Small intestine (tissue), 7 donors: ENCODE results near the gene CDC27. TPM values are rescaled to one million over a fixed set of nuclear protein-coding genes. Genes with fewer than 3 reads are reported as not detected.
"Not testable (repeated sequence)": the region's sequence is repeated elsewhere in the genome, so short reads cannot be mapped to it uniquely, and the experiment has no call there.

Experiments
- DNase-seq, 2 donors: peaks; one replicate each; pipeline versions ENCODE4 v3.0.0 to v3.0.0-alpha.2; 2013
- FAIRE-seq: peaks from 2 replicates; lab custom pipeline; 2012; peaks lifted over from hg19 to GRCh38; lab: Jason Lieb, UNC
- H3K27ac ChIP-seq, 3 donors: one replicate each; pipeline ENCODE4 v1.5.1; 2013; ENCODE audit warnings: low read length in 2 of 3, mild to moderate bottlenecking in 2 of 3, control low read depth in 1 of 3, inconsistent platforms in 1 of 3, low read depth in 1 of 3, moderate library complexity in 1 of 3
- H3K27me3 ChIP-seq, 3 donors: one replicate each; pipeline ENCODE4 v1.6.1; 2013; ENCODE audit warnings: low read length in 3 of 3, inconsistent platforms in 1 of 3; ENCODE audit not compliant: control insufficient read depth in 3 of 3, insufficient read depth in 3 of 3
- H3K36me3 ChIP-seq, 3 donors: one replicate each; pipeline ENCODE4 v1.6.1; 2013; ENCODE audit warnings: low read length in 3 of 3, inconsistent platforms in 1 of 3, low read depth in 1 of 3, mild to moderate bottlenecking in 1 of 3, moderate library complexity in 1 of 3; ENCODE audit not compliant: control insufficient read depth in 3 of 3, insufficient read depth in 2 of 3
- H3K4me1 ChIP-seq, 3 donors: one replicate each; pipeline ENCODE4 v1.6.1; 2013; ENCODE audit warnings: low read length in 2 of 3, inconsistent platforms in 1 of 3, low read depth in 1 of 3, mild to moderate bottlenecking in 1 of 3, moderate library complexity in 1 of 3; ENCODE audit not compliant: control insufficient read depth in 3 of 3, insufficient read depth in 2 of 3
- H3K4me3 ChIP-seq, 3 donors: one replicate each; pipeline ENCODE4 v1.5.1; 2013; ENCODE audit warnings: low read length in 3 of 3, control low read depth in 1 of 3, inconsistent platforms in 1 of 3, low read depth in 1 of 3, mild to moderate bottlenecking in 1 of 3, moderate library complexity in 1 of 3
- H3K9me3 ChIP-seq, 2 donors: one replicate each; pipeline ENCODE4 v1.6.1; 2013; ENCODE audit warnings: low read depth in 1 of 2, low read length in 1 of 2; ENCODE audit not compliant: control insufficient read depth in 2 of 2, insufficient read depth in 1 of 2
- WGBS, 3 donors: extraction: QIAGEN DNeasy Blood & Tissue Kit; methylation state at CpG; one replicate each; pipeline ENCODE4 v1.1.7; 2013; 5-methylcytosine and 5-hydroxymethylcytosine counted together
- polyA plus RNA-seq, 4 donors: library from polyadenylated mRNA; stranded (reverse) in 3 of 4; unstranded in 1 of 4; fragments of 200-250 nt in 3 of 4; fragments of 120-200 nt in 1 of 4; gene quantifications; one replicate each; pipeline versions ENCODE4 v1.2.1 to v1.2.3, GENCODE V29; 2013
- donor health status: healthy with polysubstance abuse.
- donor health status: control.
- donor health status: control.
- donor health status: Bipolar disorder and iron deficiency.
- donor health status: healthy.

CDC27 gene
- polyA plus RNA-seq, 4 donors = 5.9 to 29.7 (median 19.5) TPM

- WGBS, 3 donors = 93 to 99% (median 96%) methylated on average over 4 of the region's 4 CpGs
- not testable (repeated sequence) for H3K27ac ChIP-seq, H3K4me3 ChIP-seq, H3K4me1 ChIP-seq, H3K9me3 ChIP-seq, FAIRE-seq, DNase-seq, H3K27me3 ChIP-seq
- H3K36me3 ChIP-seq = peaks cover 2 to 28% (median 3%) of the 10 kb centered on the region in 3 donors
These were observed 20.2 kb downstream of the CDC27 start for GRCh38 chr17:47168896-47169295.

GRCh38 chr17:47166854-47167253 is 22.2 kb downstream of the CDC27 start:
- H3K9me3 ChIP-seq, FAIRE-seq, H3K4me3 ChIP-seq, H3K27me3 ChIP-seq, H3K27ac ChIP-seq, H3K4me1 ChIP-seq, DNase-seq: not testable (repeated sequence)
- WGBS, 3 donors = 90 to 96% (median 96%) methylated on average over 5 of the region's 5 CpGs
- H3K36me3 ChIP-seq = peaks cover 2 to 32% (median 3%) of the 10 kb centered on the region in 3 donors

GRCh38 chr17:47165137-47165536 is 24.0 kb downstream of the CDC27 start:
- 87 to 93% (median 88%) methylated on average over 2 of the region's 2 CpGs for WGBS, 3 donors
- Histone ChIP-seq H3K27ac (no peak overlapping the region), H3K36me3 (peaks cover 0 to 38% (median 3%) of the 10 kb centered on the region in 3 donors), H3K27me3 (no peaks in the 10 kb centered on the region), H3K4me1 (no peaks in the 10 kb centered on the region), H3K4me3 (no peak overlapping the region), H3K9me3 (no peaks in the 10 kb centered on the region)
- FAIRE-seq = no peak
- no peak for DNase-seq

- no peaks in the 10 kb centered on the region for H3K4me1 ChIP-seq
- no peaks in the 10 kb centered on the region for H3K9me3 ChIP-seq
- H3K27me3 ChIP-seq = no peaks in the 10 kb centered on the region
- FAIRE-seq = no peak
- H3K27ac ChIP-seq = no peak overlapping the region
- WGBS, 3 donors = 97 to 98% (median 98%) methylated on average over 5 of the region's 5 CpGs
- no peak overlapping the region for H3K4me3 ChIP-seq
- peaks cover 0 to 43% (median 9%) of the 10 kb centered on the region in 3 donors for H3K36me3 ChIP-seq
- no peak for DNase-seq
These were observed 24.8 kb downstream of the CDC27 start for GRCh38 chr17:47164263-47164662.

GRCh38 chr17:47162013-47162622 is 27.0 kb downstream of the CDC27 start:
- no peaks in the 10 kb centered on the region for H3K27me3 ChIP-seq
- no peak for DNase-seq
- no peak for FAIRE-seq
- no peaks in the 10 kb centered on the region for H3K4me1 ChIP-seq
- H3K36me3 ChIP-seq = peaks cover 3 to 40% (median 9%) of the 10 kb centered on the region in 3 donors
- no peak overlapping the region for H3K27ac ChIP-seq
- no peak overlapping the region for H3K4me3 ChIP-seq
- WGBS, 3 donors = 58 to 67% (median 61%) methylated on average over 2 of the region's 2 CpGs
- H3K9me3 ChIP-seq = no peaks in the 10 kb centered on the region

- no peaks in the 10 kb centered on the region for H3K27me3 ChIP-seq
- WGBS, 3 donors = 97 to 99% (median 97%) methylated on average over 18 of the region's 18 CpGs
- no peaks in the 10 kb centered on the region for H3K9me3 ChIP-seq
- no peaks in the 10 kb centered on the region for H3K4me1 ChIP-seq
- H3K27ac ChIP-seq = no peak overlapping the region
- FAIRE-seq = no peak
- H3K36me3 ChIP-seq = peaks cover 3 to 49% (median 9%) of the 10 kb centered on the region in 3 donors
- H3K4me3 ChIP-seq = no peak overlapping the region
- no peak for DNase-seq
These were observed 29.8 kb downstream of the CDC27 start for GRCh38 chr17:47159315-47159714.

GRCh38 chr17:47145351-47145750 is 43.7 kb downstream of the CDC27 start:
- Histone ChIP-seq H3K9me3 (no peaks in the 10 kb centered on the region), H3K4me3 (no peak overlapping the region), H3K27ac (no peak overlapping the region), H3K27me3 (no peaks in the 10 kb centered on the region), H3K4me1 (no peaks in the 10 kb centered on the region), H3K36me3 (peaks cover 12 to 35% (median 12%) of the 10 kb centered on the region in 3 donors)
- no peak for FAIRE-seq
- 93 to 94% (median 94%) methylated on average over 6 of the region's 6 CpGs for WGBS, 3 donors
- DNase-seq = no peak

GRCh38 chr17:47135235-47135634 is 53.9 kb downstream of the CDC27 start:
- DNase-seq (no peak), FAIRE-seq (no peak)
- Histone ChIP-seq H3K9me3 (peaks cover 0 to 2% of the 10 kb centered on the region in 2 donors), H3K27me3 (no peaks in the 10 kb centered on the region), H3K4me3 (no peak overlapping the region), H3K36me3 (peaks cover 0 to 28% (median 9%) of the 10 kb centered on the region in 3 donors), H3K4me1 (no peaks in the 10 kb centered on the region), H3K27ac (no peak overlapping the region)
- 95 to 100% (median 96%) methylated on average over 1 of the region's 1 CpG for WGBS, 3 donors

GRCh38 chr17:47134354-47134753 is 54.7 kb downstream of the CDC27 start:
- DNase-seq, FAIRE-seq, H3K27ac ChIP-seq, H3K27me3 ChIP-seq, H3K4me1 ChIP-seq, H3K9me3 ChIP-seq, H3K4me3 ChIP-seq: not testable (repeated sequence)
- H3K36me3 ChIP-seq = peaks cover 0 to 25% (median 9%) of the 10 kb centered on the region in 3 donors
- WGBS, 3 donors = 83 to 94% (median 93%) methylated on average over 5 of the region's 5 CpGs
